NT2/D1 (cell line): ENCODE data around the gene TRIM42.

Source experiments
- YY1 ChIP-seq: IDR thresholded peaks from 2 replicates; pipeline ENCODE4 v1.6.1; 2011; ENCODE audit not compliant: insufficient read length, insufficient read depth
- ZNF274 ChIP-seq: IDR thresholded peaks from 2 replicates; pipeline ENCODE4 v1.6.1; 2011; ENCODE audit warnings: mild to moderate bottlenecking, low read depth, low read length

DNA sequence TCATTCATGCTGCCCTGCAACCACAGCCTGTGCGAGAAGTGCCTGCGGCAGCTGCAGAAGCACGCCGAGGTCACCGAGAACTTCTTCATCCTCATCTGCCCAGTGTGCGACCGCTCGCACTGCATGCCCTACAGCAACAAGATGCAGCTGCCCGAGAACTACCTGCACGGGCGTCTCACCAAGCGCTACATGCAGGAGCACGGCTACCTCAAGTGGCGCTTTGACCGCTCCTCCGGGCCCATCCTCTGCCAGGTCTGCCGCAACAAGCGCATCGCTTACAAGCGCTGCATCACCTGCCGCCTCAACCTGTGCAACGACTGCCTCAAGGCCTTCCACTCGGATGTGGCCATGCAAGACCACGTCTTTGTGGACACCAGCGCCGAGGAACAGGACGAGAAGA, 4.7 kb downstream of the TRIM42 start:
- TF ChIP-seq YY1 (no peak), ZNF274 (no peak)
